Endothelial cell of umbilical vein (primary cell): ENCODE results near the gene CEP72. TPM values are rescaled to one million over a fixed set of nuclear protein-coding genes. Genes with fewer than 3 reads are reported as not detected.

Experiments used
- BruUV-seq: library from RNA; stranded (reverse); fragments of 400-500 nt; replicated peaks from 2 replicates; lab custom pipeline; 2021; lab: Mats Ljungman, UMichigan
- CTCF ChIA-PET: fragments of 300-600, 350-600 bp; sonication (Branson Sonifier 250); formaldehyde crosslinking; loops from one replicate; lab custom pipeline; 2021; ENCODE audit warnings: antibody characterized with exemption, inconsistent platforms; lab: Charles Lee
- POLR2A ChIA-PET: fragments of 300-600, 350-600 bp; sonication (Branson Sonifier 250); formaldehyde crosslinking; loops from one replicate; lab custom pipeline; 2021; ENCODE audit warnings: antibody characterized with exemption, inconsistent platforms; lab: Charles Lee
- DNase-seq: peaks from one replicate; pipeline ENCODE4 v3.0.0-alpha.2; 2011; ENCODE audit warnings: low read depth, low spot score
- FAIRE-seq: peaks from 2 replicates; lab custom pipeline; 2011; peaks lifted over from hg19 to GRCh38; lab: Jason Lieb, UNC
- H2AFZ ChIP-seq: 2 replicates; pipeline ENCODE4 v1.6.0; 2012; ENCODE audit warnings: low read depth, low read length, control low read depth, inconsistent platforms
- H3K27ac ChIP-seq: 2 replicates; pipeline ENCODE4 v1.5.1; 2011; ENCODE audit warnings: low read depth, mild to moderate bottlenecking, control low read depth, low read length, moderate library complexity; ENCODE audit not compliant: insufficient read depth
- H3K27me3 ChIP-seq, 2 experiments: 2 replicates each; pipeline versions ENCODE4 v1.6.0 to v1.6.1; 2011; ENCODE audit warnings: low read length in 2 of 2, mixed read lengths in 1 of 2; ENCODE audit not compliant: control insufficient read depth in 2 of 2, insufficient read depth in 2 of 2
- H3K36me3 ChIP-seq, 2 experiments: 2 replicates in 1 of 2; 3 replicates in 1 of 2; pipeline ENCODE4 v1.5.1; 2011; ENCODE audit warnings: low read length in 2 of 2, mild to moderate bottlenecking in 1 of 2, moderate library complexity in 1 of 2; ENCODE audit not compliant: control insufficient read depth in 2 of 2, insufficient read depth in 2 of 2; ENCODE audit errors: extremely low read depth in 1 of 2
- H3K4me1 ChIP-seq: 3 replicates; pipeline ENCODE4 v1.5.1; 2011; ENCODE audit warnings: mild to moderate bottlenecking, low read length; ENCODE audit not compliant: control insufficient read depth, insufficient read depth; ENCODE audit errors: extremely low read depth
- H3K4me2 ChIP-seq: 2 replicates; pipeline ENCODE4 v1.6.1; 2011; ENCODE audit warnings: low read length, control low read depth, mixed read lengths; ENCODE audit not compliant: insufficient read depth
- H3K4me3 ChIP-seq, 3 experiments: fragments of 200-600 bp in 1 of 3; sonication (generic), shearing (Covaris generic) in 1 of 3; replicated peaks in 1 of 3; 2 replicates each; pipeline ENCODE4 v1.5.1; 2011 to 2016; ENCODE audit warnings: control low read depth in 3 of 3, low read length in 3 of 3, mild to moderate bottlenecking in 2 of 3, inconsistent platforms in 1 of 3, low read depth in 1 of 3, moderate library complexity in 1 of 3; ENCODE audit not compliant: insufficient read depth in 1 of 3
- H3K79me2 ChIP-seq: 2 replicates; pipeline ENCODE4 v1.6.0; 2012; ENCODE audit warnings: low read length, inconsistent platforms; ENCODE audit not compliant: control insufficient read depth, insufficient read depth
- H3K9ac ChIP-seq: replicated peaks from 2 replicates; pipeline ENCODE3; 2011; ENCODE audit warnings: low read length, control low read depth; ENCODE audit not compliant: insufficient read depth; ENCODE audit errors: extremely low read depth
- H3K9me1 ChIP-seq: replicated peaks from 3 replicates; pipeline ENCODE4 v1.6.0; 2011; ENCODE audit warnings: mild to moderate bottlenecking, low read length; ENCODE audit not compliant: control insufficient read depth, insufficient read depth; ENCODE audit errors: extremely low read depth
- H3K9me3 ChIP-seq: replicated peaks from 2 replicates; pipeline ENCODE4 v1.5.1; 2012; ENCODE audit warnings: low read length, inconsistent platforms; ENCODE audit not compliant: control insufficient read depth, insufficient read depth
- H4K20me1 ChIP-seq: replicated peaks from 2 replicates; pipeline ENCODE3; 2011; ENCODE audit warnings: mild to moderate bottlenecking, low read length; ENCODE audit not compliant: control insufficient read depth, insufficient read depth; ENCODE audit errors: extremely low read depth
- EZH2 ChIP-seq: IDR thresholded peaks from 2 replicates; pipeline ENCODE4 v1.6.1; 2012; ENCODE audit warnings: borderline replicate concordance, low read depth, mild to moderate bottlenecking, moderate library complexity, low read length, inconsistent platforms; ENCODE audit not compliant: severe bottlenecking
- FOS ChIP-seq: IDR thresholded peaks from 2 replicates; pipeline ENCODE4 v1.6.1; 2011; ENCODE audit warnings: mild to moderate bottlenecking, low read length, moderate library complexity, borderline replicate concordance; ENCODE audit not compliant: insufficient read depth
- GATA2 ChIP-seq: IDR thresholded peaks from 2 replicates; pipeline ENCODE4 v1.7.0; 2011; ENCODE audit warnings: low read depth, mild to moderate bottlenecking, moderate library complexity, mixed read lengths, low read length; ENCODE audit not compliant: insufficient read length, insufficient read depth
- JUN ChIP-seq: IDR thresholded peaks from 2 replicates; pipeline ENCODE4 v1.6.1; 2011; ENCODE audit warnings: borderline replicate concordance, low read depth; ENCODE audit not compliant: insufficient read length, insufficient read depth
- MYC ChIP-seq: IDR thresholded peaks from one replicate; pipeline ENCODE4 v1.6.1; 2011; ENCODE audit warnings: mild to moderate bottlenecking, low read depth, low read length
- POLR2A ChIP-seq: IDR thresholded peaks from 2 replicates; pipeline ENCODE4 v1.6.1; 2012; ENCODE audit warnings: low read depth, mild to moderate bottlenecking, control low read depth, low read length
- POLR2AphosphoS5 ChIP-seq: IDR thresholded peaks from 2 replicates; pipeline ENCODE4 v1.6.1; 2012; ENCODE audit warnings: low read depth, mild to moderate bottlenecking, control low read depth, low read length, moderate library complexity; ENCODE audit not compliant: insufficient read depth
- dilution Hi-C: fragments of 300-500 bp; cut with MboI; formaldehyde crosslinking; loops from one replicate; pipeline ENCODE4 v1.15.0; 2019; ENCODE audit warnings: low sequenced_read_pairs; ENCODE audit not compliant: extremely low pct_ligation_motif_present
- intact Hi-C: fragments of 100-400 bp; cut with micrococcal nuclease; formaldehyde crosslinking; loops from one replicate; pipeline ENCODE4 v1.10.0; 2022
- polyA plus RNA-seq, 4 experiments: library from polyadenylated mRNA; depleted of rRNA in 3 of 4; stranded (reverse) in 3 of 4; unstranded in 1 of 4; fragments of >200 nt; gene quantifications; 2 replicates each; pipeline versions ENCODE4 v1.2.1 to v1.2.3, GENCODE V29; 2011 to 2012; ENCODE audit warnings: missing spikeins in 1 of 4
- total RNA-seq: library from RNA; stranded (reverse); gene quantifications from 2 replicates; pipeline ENCODE4 v1.2.3, GENCODE V29; 2021
- TF ChIP-seq, protein P1 (sequence below): IDR thresholded peaks from 2 replicates; pipeline ENCODE4 v1.6.1; 2011; ENCODE audit not compliant: insufficient read depth, insufficient read length
- TF ChIP-seq, protein P2 (sequence below), 2 donors: IDR thresholded peaks; 1 replicate in 1 of 2; 2 replicates in 1 of 2; pipeline ENCODE4 v1.5.1; 2011; ENCODE audit warnings: low read length in 2 of 2, mild to moderate bottlenecking in 2 of 2, moderate library complexity in 2 of 2, control low read depth in 1 of 2, inconsistent platforms in 1 of 2, low read depth in 1 of 2; ENCODE audit not compliant: insufficient read depth in 1 of 2; ENCODE audit errors: extremely low read depth in 1 of 2

CEP72 gene
- total and polyA plus RNA-seq, 2 donors (not counting 3 experiments of a cell fraction or from before 2014, with no cell fraction given) = 2.9 to 9.5 TPM

DNA sequence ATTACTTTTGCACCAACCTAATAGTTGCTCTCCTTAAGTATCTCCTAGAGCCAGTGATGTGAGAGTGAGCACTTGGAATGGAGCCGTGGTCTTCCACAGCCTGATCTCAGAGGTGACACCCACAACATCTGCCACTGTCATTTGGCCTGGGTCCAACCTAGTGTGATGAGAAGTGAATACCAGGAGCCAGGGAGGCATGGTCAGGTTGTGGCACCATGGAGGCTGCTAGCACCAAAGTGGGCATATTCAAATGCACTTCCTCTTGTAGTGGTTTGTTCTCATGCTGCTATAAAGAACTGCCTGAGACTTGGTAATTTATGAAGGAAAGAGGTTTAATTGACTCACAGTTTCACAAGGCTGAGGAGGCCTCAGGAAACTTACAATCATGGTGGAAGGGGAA, 22.6 kb upstream of the CEP72 start:
- DNase-seq = no peak
- no peaks in the 10 kb centered on the region for H3K36me3 ChIP-seq
- CTCF ChIA-PET = no interaction called here
- TF ChIP-seq JUN (no peak), GATA2 (no peak), MYC (no peak), FOS (no peak), POLR2AphosphoS5 (no peak), POLR2A (no peak), EZH2 (no peak)
- TF ChIP-seq, protein P1, sequence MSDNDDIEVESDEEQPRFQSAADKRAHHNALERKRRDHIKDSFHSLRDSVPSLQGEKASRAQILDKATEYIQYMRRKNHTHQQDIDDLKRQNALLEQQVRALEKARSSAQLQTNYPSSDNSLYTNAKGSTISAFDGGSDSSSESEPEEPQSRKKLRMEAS = no peak
- TF ChIP-seq, protein P2, sequence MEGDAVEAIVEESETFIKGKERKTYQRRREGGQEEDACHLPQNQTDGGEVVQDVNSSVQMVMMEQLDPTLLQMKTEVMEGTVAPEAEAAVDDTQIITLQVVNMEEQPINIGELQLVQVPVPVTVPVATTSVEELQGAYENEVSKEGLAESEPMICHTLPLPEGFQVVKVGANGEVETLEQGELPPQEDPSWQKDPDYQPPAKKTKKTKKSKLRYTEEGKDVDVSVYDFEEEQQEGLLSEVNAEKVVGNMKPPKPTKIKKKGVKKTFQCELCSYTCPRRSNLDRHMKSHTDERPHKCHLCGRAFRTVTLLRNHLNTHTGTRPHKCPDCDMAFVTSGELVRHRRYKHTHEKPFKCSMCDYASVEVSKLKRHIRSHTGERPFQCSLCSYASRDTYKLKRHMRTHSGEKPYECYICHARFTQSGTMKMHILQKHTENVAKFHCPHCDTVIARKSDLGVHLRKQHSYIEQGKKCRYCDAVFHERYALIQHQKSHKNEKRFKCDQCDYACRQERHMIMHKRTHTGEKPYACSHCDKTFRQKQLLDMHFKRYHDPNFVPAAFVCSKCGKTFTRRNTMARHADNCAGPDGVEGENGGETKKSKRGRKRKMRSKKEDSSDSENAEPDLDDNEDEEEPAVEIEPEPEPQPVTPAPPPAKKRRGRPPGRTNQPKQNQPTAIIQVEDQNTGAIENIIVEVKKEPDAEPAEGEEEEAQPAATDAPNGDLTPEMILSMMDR (IDR thresholded peaks at IDR 0.05; ENCODE audit: extremely low read depth in 1 of 2, insufficient read depth in 1 of 2, low read depth in 1 of 2, low read length in 2 of 2) = no peak
- no peaks in the 10 kb centered on the region for H3K79me2 ChIP-seq
- H4K20me1 ChIP-seq = no peaks in the 10 kb centered on the region
- H3K9me1 ChIP-seq = no peaks in the 10 kb centered on the region
- no TSS peak for BruUV-seq
- H3K4me2 ChIP-seq = no peak overlapping the region
- peaks cover 2 to 3% of the 10 kb centered on the region in 2 experiments for H3K27me3 ChIP-seq
- H3K27ac ChIP-seq = no peak overlapping the region
- H2AFZ ChIP-seq = no peak overlapping the region
- intact Hi-C loops (no loop called here), dilution Hi-C loops (no loop called here)
- no peak overlapping the region for H3K9ac ChIP-seq
- FAIRE-seq = no peak
- H3K9me3 ChIP-seq = no peaks in the 10 kb centered on the region
- POLR2A ChIA-PET = no interaction called here
- H3K4me1 ChIP-seq = no peaks in the 10 kb centered on the region
- no peak overlapping the region for H3K4me3 ChIP-seq
